PC-9 (cell line): ENCODE results near the gene NF1. TPM values are rescaled to one million over a fixed set of nuclear protein-coding genes. Genes with fewer than 3 reads are reported as not detected.

ENCODE experiments used
- BruUV-seq: library from RNA; stranded (reverse); fragments of 400-500 nt; replicated peaks from 2 replicates; lab custom pipeline; 2021; lab: Mats Ljungman, UMichigan
- CTCF ChIA-PET: fragments of 300-600 bp; sonication (Branson Sonifier 250); formaldehyde crosslinking; loops from one replicate; lab custom pipeline; 2022; ENCODE audit warnings: antibody characterized with exemption; lab: Charles Lee
- POLR2A ChIA-PET: fragments of 300-600 bp; sonication (Branson Sonifier 250); formaldehyde crosslinking; loops from one replicate; lab custom pipeline; 2022; ENCODE audit warnings: antibody characterized with exemption; ENCODE audit not compliant: unreplicated experiment; lab: Charles Lee
- DNase-seq, 2 experiments: peaks; one replicate each; pipeline versions ENCODE4 v3.0.0 to v3.0.0-alpha.2; 2015 to 2022; ENCODE audit warnings: mixed read lengths in 1 of 2
- H2AFZ ChIP-seq: fragments of 200-600 bp; sonication (generic); 2 replicates; pipeline ENCODE4 v1.8.1; 2017; ENCODE audit warnings: antibody characterized with exemption
- H3F3A ChIP-seq: fragments of 200-600 bp; sonication (generic); 2 replicates; pipeline ENCODE4 v1.8.1; 2017; ENCODE audit warnings: antibody characterized with exemption, mild to moderate bottlenecking, low read depth; ENCODE audit not compliant: insufficient read depth
- H3K27ac ChIP-seq: fragments of 200-600 bp; sonication (generic); 2 replicates; pipeline ENCODE4 v1.6.1; 2016; ENCODE audit warnings: mixed run types
- H3K27me3 ChIP-seq: fragments of 200-600 bp; sonication (generic); 2 replicates; pipeline ENCODE4 v1.6.1; 2016; ENCODE audit warnings: low read depth, mixed run types; ENCODE audit not compliant: insufficient read depth
- H3K36me3 ChIP-seq: fragments of 200-600 bp; sonication (generic); 2 replicates; pipeline ENCODE4 v1.6.1; 2016; ENCODE audit warnings: low read depth, mixed run types
- H3K4me1 ChIP-seq: fragments of 200-600 bp; sonication (generic); replicated peaks from 2 replicates; pipeline ENCODE4 v1.6.1; 2016; ENCODE audit warnings: mixed run types; ENCODE audit not compliant: insufficient read depth
- H3K4me2 ChIP-seq: fragments of 200-600 bp; sonication (generic); 2 replicates; pipeline ENCODE4 v1.6.1; 2017; ENCODE audit warnings: mixed run types
- H3K4me3 ChIP-seq: fragments of 200-600 bp; sonication (generic); 2 replicates; pipeline ENCODE4 v1.6.1; 2016; ENCODE audit warnings: mixed run types
- H3K79me2 ChIP-seq: fragments of 200-600 bp; sonication (generic); 2 replicates; pipeline ENCODE4 v1.6.1; 2017; ENCODE audit warnings: low read depth, mixed run types
- H3K9me2 ChIP-seq: fragments of 200-600 bp; sonication (generic); 2 replicates; pipeline ENCODE4 v1.8.1; 2017; ENCODE audit warnings: mild to moderate bottlenecking; ENCODE audit not compliant: insufficient read depth
- H3K9me3 ChIP-seq: fragments of 200-600 bp; sonication (generic); 2 replicates; pipeline ENCODE4 v1.8.1; 2016; ENCODE audit warnings: low read depth; ENCODE audit not compliant: insufficient read depth
- H4K20me1 ChIP-seq: fragments of 200-600 bp; sonication (generic); 2 replicates; pipeline ENCODE4 v1.8.1; 2017; ENCODE audit not compliant: insufficient read depth
- CTCF ChIP-seq: fragments of 200-600 bp; sonication (generic); conservative IDR thresholded peaks from 2 replicates; pipeline ENCODE4 v1.6.1; 2017; ENCODE audit warnings: mixed run types, antibody characterized with exemption, mild to moderate bottlenecking, moderate library complexity
- EZH2 ChIP-seq: fragments of 200-600 bp; sonication (generic); IDR thresholded peaks from 2 replicates; pipeline ENCODE4 v1.8.0; 2017; ENCODE audit warnings: antibody characterized with exemption, low read depth
- intact Hi-C: fragments of 100-400 bp; cut with micrococcal nuclease; formaldehyde crosslinking; loops from one replicate; pipeline ENCODE4 v1.10.0; 2022; ENCODE audit not compliant: unreplicated experiment
- total RNA-seq: library from RNA; stranded (reverse); gene quantifications from 2 replicates; pipeline ENCODE4 v1.2.3, GENCODE V29; 2021

The NF1 gene
- total RNA-seq, 1 experiment from 2014 or later: 61.0 TPM

GRCh38 chr17:31052187-31052889 lies 42.4 kb upstream of the NF1 start:
- Histone ChIP-seq H3K27me3 (no peaks in the 10 kb centered on the region), H2AFZ (peak overlapping the region; percentile 39), H3K4me3 (peak overlapping the region; percentile 5; the same call in 1 of the 2 replicates), H3K4me2 (peak overlapping the region; percentile 46), H3K9me3 (no peaks in the 10 kb centered on the region), H3K79me2 (no peaks in the 10 kb centered on the region), H3K27ac (peak overlapping the region; percentile 69), H3K36me3 (no peaks in the 10 kb centered on the region), H3K4me1 (peaks cover 21% of the 10 kb centered on the region), H3F3A (peaks cover 23% of the 10 kb centered on the region), H4K20me1 (no peaks in the 10 kb centered on the region), H3K9me2 (no peaks in the 10 kb centered on the region)
- intact Hi-C loops: loop anchor here (2.0 kb wide), 2 partner anchors 20 to 42 kb away; partner anchors contain the start of gene NF1
- TF ChIP-seq CTCF (no peak), EZH2 (no peak)
- ChIA-PET CTCF (interaction anchor here (0.7 to 0.9 kb wide), 2 partner anchors 35 to 380 kb away, joined by 3 read pairs; no protein-coding TSS in a partner anchor), POLR2A (interaction anchor here (0.9 kb wide), 1 partner anchor 15 kb away, joined by 5 read pairs; no protein-coding TSS in a partner anchor)
- peak; percentile 74 to 88 for DNase-seq
- BruUV-seq: TSS peak; percentile 87

- Histone ChIP-seq H3K4me3 (no peak overlapping the region), H3K79me2 (no peaks in the 10 kb centered on the region), H3K9me2 (no peaks in the 10 kb centered on the region), H3K9me3 (no peaks in the 10 kb centered on the region), H3K4me2 (peak overlapping the region; percentile 46), H4K20me1 (no peaks in the 10 kb centered on the region), H3K27ac (peak overlapping the region; percentile 69), H3K4me1 (peaks cover 21% of the 10 kb centered on the region), H3K36me3 (no peaks in the 10 kb centered on the region), H2AFZ (no peak overlapping the region), H3K27me3 (no peaks in the 10 kb centered on the region), H3F3A (peaks cover 23% of the 10 kb centered on the region)
- no TSS peak for BruUV-seq
- DNase-seq: no peak
- ChIA-PET CTCF (no interaction called here), POLR2A (no interaction called here)
- intact Hi-C loops: loop anchor here (2.0 kb wide), 2 partner anchors 20 to 42 kb away; partner anchors contain the start of gene NF1
- no peak for TF ChIP-seq CTCF
- TF ChIP-seq EZH2: no peak
These were observed 41.7 kb upstream of the NF1 start for GRCh38 chr17:31053071-31053470.

GRCh38 chr17:31054761-31055160 lies 40.0 kb upstream of the NF1 start:
- Histone ChIP-seq H3K9me2 (no peaks in the 10 kb centered on the region), H3F3A (peaks cover 23% of the 10 kb centered on the region), H3K4me1 (peaks cover 21% of the 10 kb centered on the region), H3K4me3 (no peak overlapping the region), H3K27ac (no peak overlapping the region), H3K4me2 (no peak overlapping the region), H4K20me1 (no peaks in the 10 kb centered on the region), H3K36me3 (no peaks in the 10 kb centered on the region), H2AFZ (no peak overlapping the region), H3K9me3 (no peaks in the 10 kb centered on the region), H3K27me3 (no peaks in the 10 kb centered on the region), H3K79me2 (no peaks in the 10 kb centered on the region)
- ChIA-PET POLR2A (no interaction called here), CTCF (no interaction called here)
- intact Hi-C loops: no loop called here
- no TSS peak for BruUV-seq
- DNase-seq: no peak
- TF ChIP-seq EZH2 (no peak), CTCF (no peak)
